ENCODE data around the gene LRP2. TPM values are rescaled to one million over a fixed set of nuclear protein-coding genes. Genes with fewer than 3 reads are reported as not detected.
"Not testable (repeated sequence)": the region's sequence is repeated elsewhere in the genome, so short reads cannot be mapped to it uniquely, and the experiment has no call there.

The LRP2 gene
- polyA plus RNA-seq, 2 of the 4 experiments (the other 2 are of a cell fraction): 0.04 TPM; not detected in 1

DNA sequence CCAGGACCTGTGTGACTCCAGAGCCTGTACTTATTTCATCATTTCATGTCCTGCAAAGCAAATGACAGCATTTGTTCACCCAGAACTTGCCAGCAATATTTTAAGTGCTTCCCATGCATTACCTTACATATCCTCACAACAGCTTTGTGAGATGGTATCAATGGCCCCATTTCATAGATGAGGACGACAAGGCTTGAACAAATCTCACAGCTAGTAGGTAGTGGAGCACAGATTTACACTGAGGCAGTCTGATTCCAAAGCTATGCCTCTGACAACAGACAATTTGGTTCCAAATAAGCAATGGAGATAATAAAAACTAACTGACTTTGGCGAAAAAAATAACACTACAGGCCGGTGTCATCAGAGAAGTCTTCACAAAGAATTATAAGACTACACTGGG is 33.5 kb downstream of the LRP2 start:
- ATAC-seq: no peak

GRCh38 chr2:169327837-169328236 is 34.5 kb downstream of the LRP2 start:
- FAIRE-seq; DNase-seq (ENCODE audit: low read depth in 1 of 2, low spot score in 1 of 2); CTCF ChIA-PET; H3K4me3 ChIP-seq; H3K4me1 ChIP-seq; POLR2A ChIA-PET; ATAC-seq; H3K4me2 ChIP-seq; H3K27ac ChIP-seq; H3K9me3 ChIP-seq: not testable (repeated sequence)
- whole genome bisulfite sequencing (ENCODE audit: missing lambda C conversion rate): no CpG with 5 or more reads among the region's 33 CpGs

More for the DNA sequence above, 33.5 kb downstream of the LRP2 start:
- Histone ChIP-seq H3K4me3 (no peak overlapping the region), H3K9me3 (no peaks in the 10 kb centered on the region), H3K4me2 (no peak overlapping the region), H3K27ac (no peak overlapping the region), H3K4me1 (no peaks in the 10 kb centered on the region)
- FAIRE-seq (no peak), DNase-seq (ENCODE audit: low read depth in 1 of 2, low spot score in 1 of 2) (no peak)
- ChIA-PET CTCF (no interaction called here), POLR2A (no interaction called here)
- TF ChIP-seq POLR2AphosphoS2 (conservative IDR thresholded peaks at IDR 0.05; ENCODE audit: low read length) (no peak), HOXA7 (CRISPR knock-in tag; IDR thresholded peaks at IDR 0.05) (no peak), RCOR1 (IDR thresholded peaks at IDR 0.05; ENCODE audit: low read depth, low read length) (no peak), MAFK (IDR thresholded peaks at IDR 0.05; ENCODE audit: partially characterized antibody) (no peak)
- WGBS (ENCODE audit: missing lambda C conversion rate): 65% methylated on average over 3 of the region's 3 CpGs

- CTCF ChIA-PET; H3K4me1 ChIP-seq; H3K4me3 ChIP-seq; ATAC-seq; H3K27ac ChIP-seq; H3K9me3 ChIP-seq; POLR2A ChIA-PET; H3K4me2 ChIP-seq; DNase-seq (ENCODE audit: low read depth in 1 of 2, low spot score in 1 of 2); FAIRE-seq: not testable (repeated sequence)
- WGBS (ENCODE audit: missing lambda C conversion rate): no CpG with 5 or more reads among the region's 4 CpGs
Measured at GRCh38 chr2:169325886-169326285, 36.4 kb downstream of the LRP2 start.

DNA sequence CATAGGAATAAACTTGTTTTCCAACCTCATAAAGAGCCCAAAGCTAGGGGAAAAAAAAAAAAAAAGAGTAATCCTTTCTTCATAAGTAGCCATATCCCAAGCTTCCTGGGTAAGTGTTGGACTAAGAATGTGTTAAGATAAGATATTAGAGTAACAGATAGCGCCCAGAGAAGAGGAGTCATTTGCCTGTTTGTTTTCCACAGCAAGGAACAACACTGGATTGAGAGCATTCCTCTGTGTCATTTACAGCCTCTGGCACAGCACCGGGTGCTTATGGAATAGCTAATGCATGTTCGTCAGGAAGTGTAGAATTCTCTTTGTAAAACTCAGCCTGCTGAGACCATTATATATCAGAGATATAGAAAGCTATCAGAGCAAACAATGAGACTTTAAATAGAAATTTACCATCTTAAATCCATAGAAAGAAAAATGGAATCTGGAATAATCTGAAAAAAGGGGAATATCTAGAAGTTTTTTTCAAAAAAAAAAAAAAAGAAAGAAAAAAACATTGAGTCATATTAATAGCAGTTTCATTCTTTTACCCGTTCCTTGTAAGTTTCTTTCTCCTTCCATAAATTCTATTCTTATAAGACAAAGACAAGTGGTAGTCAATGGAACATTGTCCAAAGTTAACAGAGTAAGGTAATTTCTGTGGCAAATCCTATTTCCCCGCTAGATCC is 37.6 kb downstream of the LRP2 start:
- no peaks in the 10 kb centered on the region for H3K9me3 ChIP-seq
- WGBS (ENCODE audit: missing lambda C conversion rate): 41% methylated on average over 5 of the region's 5 CpGs
- H3K4me3 ChIP-seq: no peak overlapping the region
- H3K27ac ChIP-seq: no peak overlapping the region
- CTCF ChIA-PET: interaction anchor here (1.2 kb wide), 1 partner anchor 11 kb away, joined by 3 read pairs; no protein-coding TSS in a partner anchor
- no peak overlapping the region for H3K4me2 ChIP-seq
- no peaks in the 10 kb centered on the region for H3K4me1 ChIP-seq
- ATAC-seq: no peak
- no peak for TF ChIP-seq MAFK (IDR thresholded peaks at IDR 0.05; ENCODE audit: partially characterized antibody)
- no peak for TF ChIP-seq NR3C1 (IDR thresholded peaks at IDR 0.05)
- no peak for TF ChIP-seq RCOR1 (IDR thresholded peaks at IDR 0.05; ENCODE audit: low read depth, low read length)
- no peak for TF ChIP-seq CTCF (IDR thresholded peaks at IDR 0.05)
- no peak for TF ChIP-seq EHF (CRISPR knock-in tag; IDR thresholded peaks at IDR 0.05)
- TF ChIP-seq CHD2 (IDR thresholded peaks at IDR 0.05; ENCODE audit: low read length, partially characterized antibody): no peak
- no peak for TF ChIP-seq ESRRA (IDR thresholded peaks at IDR 0.05; ENCODE audit: borderline replicate concordance, low read length)
- TF ChIP-seq USF2 (IDR thresholded peaks at IDR 0.05): no peak
- TF ChIP-seq FOSB (CRISPR knock-in tag; IDR thresholded peaks at IDR 0.05): no peak
- TF ChIP-seq POLR2A (IDR thresholded peaks at IDR 0.05; ENCODE audit: low read length): no peak
- TF ChIP-seq GATA3 (IDR thresholded peaks at IDR 0.05; ENCODE audit: borderline replicate concordance): no peak
- TF ChIP-seq ZNF302 (CRISPR knock-in tag; IDR thresholded peaks at IDR 0.05): no peak
- no peak for TF ChIP-seq POLR2AphosphoS2 (conservative IDR thresholded peaks at IDR 0.05; ENCODE audit: low read length)
- no peak for TF ChIP-seq EHMT2 (IDR thresholded peaks at IDR 0.05; ENCODE audit: low read depth)
- no peak for TF ChIP-seq PHF8 (IDR thresholded peaks at IDR 0.05; ENCODE audit: borderline replicate concordance, low read depth)
- POLR2A ChIA-PET: interaction anchor here (0.6 kb wide), 1 partner anchor 47 kb away, joined by 4 read pairs; no protein-coding TSS in a partner anchor
- FAIRE-seq: no peak
- DNase-seq (ENCODE audit: low read depth in 1 of 2, low spot score in 1 of 2): no peak
